K562 (cell line): Measurements from ENCODE around the gene ZNF628. TPM values are rescaled to one million over a fixed set of nuclear protein-coding genes. Genes with fewer than 3 reads are reported as not detected.

Experiments
- BCLAF1 ChIP-seq, 2 experiments: fragments of 450-650 bp in 1 of 2; IDR thresholded peaks; 2 replicates each; pipeline ENCODE4 v1.6.1; 2011 to 2017; ENCODE audit warnings: low read depth in 2 of 2, antibody characterized with exemption in 1 of 2, borderline replicate concordance in 1 of 2, low read length in 1 of 2, mild to moderate bottlenecking in 1 of 2, mixed read lengths in 1 of 2; ENCODE audit not compliant: control insufficient read depth in 1 of 2
- BCOR ChIP-seq: fragments of 450-650 bp; IDR thresholded peaks from 2 replicates; pipeline ENCODE4 v1.6.1; 2016
- BMI1 ChIP-seq: fragments of 150-350 bp; IDR thresholded peaks from 2 replicates; pipeline ENCODE4 v1.6.1; 2014; ENCODE audit warnings: low read length
- CBFA2T3 ChIP-seq: fragments of 450-650 bp; IDR thresholded peaks from 2 replicates; pipeline ENCODE4 v1.6.1; 2017
- ETV1 ChIP-seq: fragments of 450-650 bp; conservative IDR thresholded peaks from 2 replicates; pipeline ENCODE4 v1.6.1; 2016; ENCODE audit warnings: missing genetic modification characterization, control low read depth, low read depth, missing compliant biosample characterization
- EZH2 ChIP-seq: IDR thresholded peaks from 2 replicates; pipeline ENCODE4 v1.6.1; 2012; ENCODE audit warnings: low read depth, mild to moderate bottlenecking, inconsistent platforms, low read length, borderline replicate concordance
- GMEB1 ChIP-seq: fragments of 250-450 bp; sonication (Bioruptor Pico); IDR thresholded peaks from 2 replicates; pipeline ENCODE4 v1.4.0; 2020; ENCODE audit warnings: mild to moderate bottlenecking
- HDAC8 ChIP-seq: fragments of 450-650 bp; IDR thresholded peaks from 2 replicates; pipeline ENCODE4 v1.6.1; 2016; ENCODE audit warnings: mild to moderate bottlenecking, missing genetic modification characterization, moderate library complexity, missing compliant biosample characterization
- HMG20A ChIP-seq: fragments of 450-650 bp; formaldehyde crosslinking; conservative IDR thresholded peaks from 2 replicates; pipeline ENCODE4 v1.4.0; 2020; ENCODE audit warnings: mild to moderate bottlenecking, mixed read lengths
- ILK ChIP-seq: fragments of 450-650 bp; IDR thresholded peaks from 2 replicates; pipeline ENCODE4 v1.6.1; 2016; ENCODE audit warnings: missing genetic modification characterization, low read depth, mild to moderate bottlenecking, missing compliant biosample characterization, moderate library complexity, borderline replicate concordance
- MTA2 ChIP-seq: fragments of 450-650 bp; IDR thresholded peaks from 2 replicates; pipeline ENCODE4 v1.6.1; 2016; ENCODE audit warnings: low read depth
- MYNN ChIP-seq, 2 experiments: sonication (generic); formaldehyde crosslinking in 1 of 2; IDR thresholded peaks; 2 replicates each; pipeline versions ENCODE4 v1.5.0 to v1.6.1; 2016 to 2020; ENCODE audit warnings: antibody characterized with exemption in 1 of 2, missing genetic modification reagents in 1 of 2
- NCOA1 ChIP-seq: fragments of 450-650 bp; IDR thresholded peaks from 2 replicates; pipeline ENCODE4 v1.6.1; 2016; ENCODE audit warnings: low read depth
- NFIC ChIP-seq: fragments of 450-650 bp; IDR thresholded peaks from 2 replicates; pipeline ENCODE4 v1.6.1; 2017; ENCODE audit warnings: mild to moderate bottlenecking, inconsistent platforms
- PHB2 ChIP-seq: fragments of 450-650 bp; IDR thresholded peaks from 2 replicates; pipeline ENCODE4 v1.6.1; 2017; ENCODE audit warnings: low read depth
- RB1 ChIP-seq: fragments of 450-650 bp; IDR thresholded peaks from 2 replicates; pipeline ENCODE4 v1.6.1; 2017; ENCODE audit warnings: low read depth, mild to moderate bottlenecking
- RFX1 ChIP-seq: fragments of 450-650 bp; IDR thresholded peaks from 2 replicates; pipeline ENCODE4 v1.6.1; 2016; ENCODE audit warnings: mild to moderate bottlenecking, moderate library complexity
- SAFB ChIP-seq: fragments of 200-400 bp; formaldehyde crosslinking; IDR thresholded peaks from 2 replicates; pipeline ENCODE4 v1.6.1; 2017; ENCODE audit warnings: low read depth, low read length, borderline replicate concordance
- SIRT6 ChIP-seq: IDR thresholded peaks from one replicate; pipeline ENCODE4 v1.6.1; 2012; ENCODE audit warnings: low read depth, mild to moderate bottlenecking, control low read depth, inconsistent platforms, low read length, moderate library complexity
- SNIP1 ChIP-seq: fragments of 450-650 bp; IDR thresholded peaks from 2 replicates; pipeline ENCODE4 v1.7.1; 2017; ENCODE audit warnings: low read depth, mild to moderate bottlenecking
- STAT5B ChIP-seq: fragments of 250-450 bp; sonication (Bioruptor Pico); IDR thresholded peaks from 2 replicates; pipeline ENCODE4 v1.8.0; 2021; ENCODE audit warnings: mild to moderate bottlenecking, inconsistent platforms
- YY1 ChIP-seq, 3 experiments: IDR thresholded peaks; 2 replicates each; pipeline ENCODE4 v1.6.1; 2011; ENCODE audit warnings: low read length in 2 of 3, mild to moderate bottlenecking in 2 of 3, moderate library complexity in 2 of 3, borderline replicate concordance in 1 of 3, control low read depth in 1 of 3, low read depth in 1 of 3; ENCODE audit not compliant: insufficient read depth in 3 of 3, insufficient replicate concordance in 2 of 3, control insufficient read depth in 1 of 3, insufficient read length in 1 of 3; ENCODE audit errors: extremely low read depth in 1 of 3
- ZC3H8 ChIP-seq: fragments of 450-650 bp; IDR thresholded peaks from 2 replicates; pipeline ENCODE4 v1.6.1; 2017
- ZNF124 ChIP-seq: sonication (generic); formaldehyde crosslinking; IDR thresholded peaks from 2 replicates; pipeline ENCODE4 v1.8.1; 2022; ENCODE audit warnings: missing genetic modification reagents
- ZNF175 ChIP-seq: fragments of 200-800 bp; sonication (Bioruptor generic); IDR thresholded peaks from 2 replicates; pipeline ENCODE4 v1.6.1; 2016; ENCODE audit warnings: low read depth, mild to moderate bottlenecking, missing genetic modification characterization, missing compliant biosample characterization
- ZNF316 ChIP-seq: fragments of 450-650 bp; IDR thresholded peaks from 2 replicates; pipeline ENCODE4 v1.6.1; 2016
- polyA plus RNA-seq, 8 experiments: library from polyadenylated mRNA; depleted of rRNA in 4 of 8; stranded (reverse) in 5 of 8; unstranded in 3 of 8; fragments of >200 nt; fragmentation: Nextera tagmentation in 2 of 8; fragmentation: Illumina TruSeq in 1 of 8; extraction: Ambion mirVana in 2 of 8; extraction: Trizol in 1 of 8; gene quantifications; 2 replicates each; pipeline versions ENCODE4 v1.2.1 to v1.2.3, GENCODE V29; 2011 to 2014; ENCODE audit warnings: inconsistent platforms in 1 of 8, missing spikeins in 1 of 8
- total RNA-seq, 7 experiments: library from RNA; depleted of rRNA in 6 of 7; stranded (reverse); fragments of >200 nt in 6 of 7; fragmentation: Illumina TruSeq in 2 of 7; extraction: Trizol in 2 of 7; gene quantifications; 2 replicates each; pipeline versions ENCODE4 v1.2.1 to v1.2.3, GENCODE V29; 2011 to 2021; ENCODE audit warnings: low replicate concordance in 1 of 7

The ZNF628 gene
- total and polyA plus RNA-seq, 9 of the 15 experiments (the other 6 are each of a cell fraction or from before 2014, with no cell fraction given): 0.13 to 13.6 (median 2.2) TPM; not detected in 3

GRCh38 chr19:55461259-55461973 lies 15.0 kb upstream of the ZNF628 start, which contains the start of gene ISOC2 (continued):
- TF ChIP-seq ZNF124 (CRISPR knock-in tag) (no peak), SIRT6 (peak; percentile 89), RFX1 (no peak), ZNF316 (peak; percentile 55), HMG20A (CRISPR knock-in tag) (no peak), SAFB (no peak), HDAC8 (tag) (0 out of 2 replicates have a peak, but pooled peaks have one; percentile 66), NFIC (peak; percentile 37), GMEB1 (no peak), RB1 (peak; percentile 60), YY1 (IDR thresholded peaks at IDR 0.05; ENCODE audit: borderline replicate concordance in 1 of 3, control insufficient read depth in 1 of 3, extremely low read depth in 1 of 3, insufficient read depth in 3 of 3, insufficient read length in 1 of 3, insufficient replicate concordance in 2 of 3, low read depth in 1 of 3, low read length in 2 of 3) (peak in 2 of 3 experiments; percentile 3 to 31), PHB2 (no peak), EZH2 (no peak), STAT5B (no peak), BMI1 (no peak), MTA2 (no peak), ILK (no peak), NCOA1 (no peak), BCOR (peak; percentile 99), BCLAF1 (IDR thresholded peaks at IDR 0.05; ENCODE audit: borderline replicate concordance in 1 of 2, control insufficient read depth in 1 of 2, low read depth in 2 of 2, low read length in 1 of 2) (no peak), ETV1 (tag) (0 out of 2 replicates have a peak, but pooled peaks have one; percentile 64), ZC3H8 (no peak), ZNF175 (CRISPR knock-in tag) (no peak), CBFA2T3 (0 out of 2 replicates have a peak, but pooled peaks have one; percentile 4), SNIP1 (peak; percentile 53; the same call in 1 of the 2 replicates), MYNN (IDR thresholded peaks at IDR 0.05) (no peak), MYNN (CRISPR knock-in tag; IDR thresholded peaks at IDR 0.05) (no peak)
